Vagina (tissue), 2 donors: Measurements from ENCODE around the gene CISD1. TPM values are rescaled to one million over a fixed set of nuclear protein-coding genes. Genes with fewer than 3 reads are reported as not detected.

Experiments used
- DNase-seq, 2 donors: peaks; one replicate each; pipeline ENCODE4 v3.0.0-alpha.2; 2017; ENCODE audit errors: extremely low spot score in 2 of 2
- H3K27ac ChIP-seq: fragments of 200-600 bp; sonication (generic); one replicate; pipeline ENCODE4 v1.5.1; 2019
- H3K27me3 ChIP-seq: fragments of 200-600 bp; sonication (generic); one replicate; pipeline ENCODE4 v1.5.1; 2019
- H3K36me3 ChIP-seq, 2 donors: fragments of 200-600 bp; sonication (generic); one replicate each; pipeline ENCODE4 v1.5.1; 2017 to 2019
- H3K4me1 ChIP-seq: fragments of 200-600 bp; sonication (generic); one replicate; pipeline ENCODE4 v1.5.1; 2019
- H3K4me3 ChIP-seq, 2 donors: fragments of 200-600 bp; sonication (generic); 1 replicate in 1 of 2; 2 replicates in 1 of 2; pipeline ENCODE4 v1.5.1; 2016 to 2019
- H3K9me3 ChIP-seq: fragments of 200-600 bp; sonication (generic); one replicate; pipeline ENCODE4 v1.5.1; 2019
- POLR2A ChIP-seq, 2 donors: fragments of 450-650 bp; IDR thresholded peaks; one replicate each; pipeline ENCODE4 v1.6.1; 2017; ENCODE audit warnings: antibody characterized with exemption in 2 of 2, mild to moderate bottlenecking in 2 of 2, moderate library complexity in 2 of 2
- POLR2AphosphoS5 ChIP-seq, 2 donors: sonication (generic); formaldehyde crosslinking; IDR thresholded peaks; one replicate each; pipeline ENCODE4 v1.9.0; 2017; ENCODE audit warnings: antibody characterized with exemption in 2 of 2, mild to moderate bottlenecking in 2 of 2, low read depth in 1 of 2; ENCODE audit not compliant: insufficient read depth in 1 of 2
- intact Hi-C: fragments of 100-400 bp; cut with DNase I; formaldehyde crosslinking; loops from one replicate; pipeline ENCODE4 v1.15.1; 2023
- total RNA-seq: library from RNA; depleted of rRNA; stranded (reverse); fragments of >200 nt; gene quantifications from one replicate; pipeline ENCODE4 v1.2.3, GENCODE V29; 2016
- TF ChIP-seq, protein P1 (sequence below), 3 experiments: fragments of 450-650 bp in 2 of 3; fragments of 200-600 bp in 1 of 3; sonication (generic) in 1 of 3; IDR thresholded peaks; one replicate each; pipeline ENCODE4 v1.5.1; 2017 to 2019; ENCODE audit warnings: antibody characterized with exemption in 3 of 3, mild to moderate bottlenecking in 2 of 3, moderate library complexity in 2 of 3

Gene CISD1
- total RNA-seq, 1 donor from 2014 or later, result 16.0 TPM

DNA sequence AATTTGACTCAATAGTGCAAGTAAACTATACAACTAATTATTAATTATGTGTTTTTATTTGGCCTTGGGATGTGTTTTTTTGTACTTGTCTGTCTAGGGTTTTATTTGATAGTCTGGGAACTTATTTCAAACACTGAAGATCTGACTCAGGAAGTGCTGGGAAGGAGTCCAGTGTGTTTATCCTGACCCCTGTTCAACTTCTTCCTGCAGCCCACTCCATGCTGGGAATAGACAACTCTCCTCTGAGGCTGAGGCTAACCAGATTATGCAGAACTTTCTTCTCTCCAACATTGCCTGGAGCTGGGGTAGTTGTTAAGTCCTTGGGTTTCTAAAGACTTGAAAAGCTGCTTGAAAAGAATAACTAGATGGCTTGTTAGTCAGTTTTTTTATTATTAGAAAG lies 6.9 kb downstream of the CISD1 start:
- Histone ChIP-seq H3K9me3 (no peaks in the 10 kb centered on the region), H3K4me3 (no peak overlapping the region), H3K36me3 (no peaks in the 10 kb centered on the region), H3K27ac (no peak overlapping the region), H3K4me1 (peaks cover 3% of the 10 kb centered on the region), H3K27me3 (no peaks in the 10 kb centered on the region)
- TF ChIP-seq POLR2AphosphoS5 (IDR thresholded peaks at IDR 0.05; ENCODE audit: insufficient read depth in 1 of 2, low read depth in 1 of 2), result no peak
- TF ChIP-seq POLR2A (IDR thresholded peaks at IDR 0.05), result no peak
- TF ChIP-seq, protein P1, sequence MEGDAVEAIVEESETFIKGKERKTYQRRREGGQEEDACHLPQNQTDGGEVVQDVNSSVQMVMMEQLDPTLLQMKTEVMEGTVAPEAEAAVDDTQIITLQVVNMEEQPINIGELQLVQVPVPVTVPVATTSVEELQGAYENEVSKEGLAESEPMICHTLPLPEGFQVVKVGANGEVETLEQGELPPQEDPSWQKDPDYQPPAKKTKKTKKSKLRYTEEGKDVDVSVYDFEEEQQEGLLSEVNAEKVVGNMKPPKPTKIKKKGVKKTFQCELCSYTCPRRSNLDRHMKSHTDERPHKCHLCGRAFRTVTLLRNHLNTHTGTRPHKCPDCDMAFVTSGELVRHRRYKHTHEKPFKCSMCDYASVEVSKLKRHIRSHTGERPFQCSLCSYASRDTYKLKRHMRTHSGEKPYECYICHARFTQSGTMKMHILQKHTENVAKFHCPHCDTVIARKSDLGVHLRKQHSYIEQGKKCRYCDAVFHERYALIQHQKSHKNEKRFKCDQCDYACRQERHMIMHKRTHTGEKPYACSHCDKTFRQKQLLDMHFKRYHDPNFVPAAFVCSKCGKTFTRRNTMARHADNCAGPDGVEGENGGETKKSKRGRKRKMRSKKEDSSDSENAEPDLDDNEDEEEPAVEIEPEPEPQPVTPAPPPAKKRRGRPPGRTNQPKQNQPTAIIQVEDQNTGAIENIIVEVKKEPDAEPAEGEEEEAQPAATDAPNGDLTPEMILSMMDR (IDR thresholded peaks at IDR 0.05), result no peak
- no peak for DNase-seq
- intact Hi-C loops, result no loop called here

DNA sequence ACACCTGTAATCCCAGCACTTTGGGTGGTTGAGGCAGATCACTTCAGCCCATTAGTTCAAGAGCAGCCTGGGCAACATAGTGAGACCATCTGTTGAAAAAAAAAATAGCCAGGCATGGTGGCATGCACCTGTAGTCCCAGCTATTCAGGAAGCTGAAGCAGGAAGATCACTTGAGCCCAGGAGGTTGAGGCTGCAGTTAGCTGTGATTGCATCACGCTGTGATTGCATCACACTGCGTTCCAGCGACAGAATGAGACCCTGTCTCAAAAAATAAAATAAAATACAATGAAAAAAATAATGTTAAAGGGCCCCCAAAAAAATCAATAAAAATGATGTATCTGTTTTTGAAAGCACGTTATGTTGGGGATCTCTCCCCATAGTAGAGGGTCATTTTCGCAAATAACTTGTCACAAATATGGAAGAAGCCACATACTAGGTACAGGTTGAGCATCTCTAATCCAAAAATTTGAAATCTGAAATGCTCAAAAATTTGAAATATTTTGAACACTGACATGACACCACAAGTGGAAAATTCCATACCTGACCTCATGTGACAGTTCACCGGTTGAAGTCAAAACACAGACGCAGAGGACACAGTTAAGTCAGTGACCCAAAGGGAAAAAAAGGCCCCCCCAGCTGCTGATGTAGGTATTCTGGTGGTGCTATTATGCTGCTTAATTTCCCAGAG lies 9.5 kb downstream of the CISD1 start:
- no peaks in the 10 kb centered on the region for H3K9me3 ChIP-seq
- intact Hi-C loops, result no loop called here
- H3K4me3 ChIP-seq, result no peak overlapping the region
- no peak for DNase-seq
- no peaks in the 10 kb centered on the region for H3K27me3 ChIP-seq
- peaks cover 10% of the 10 kb centered on the region for H3K4me1 ChIP-seq
- H3K36me3 ChIP-seq, result no peaks in the 10 kb centered on the region
- TF ChIP-seq, protein P1 (IDR thresholded peaks at IDR 0.05), result no peak
- no peak for TF ChIP-seq POLR2AphosphoS5 (IDR thresholded peaks at IDR 0.05; ENCODE audit: insufficient read depth in 1 of 2, low read depth in 1 of 2)
- H3K27ac ChIP-seq, result no peak overlapping the region

DNA sequence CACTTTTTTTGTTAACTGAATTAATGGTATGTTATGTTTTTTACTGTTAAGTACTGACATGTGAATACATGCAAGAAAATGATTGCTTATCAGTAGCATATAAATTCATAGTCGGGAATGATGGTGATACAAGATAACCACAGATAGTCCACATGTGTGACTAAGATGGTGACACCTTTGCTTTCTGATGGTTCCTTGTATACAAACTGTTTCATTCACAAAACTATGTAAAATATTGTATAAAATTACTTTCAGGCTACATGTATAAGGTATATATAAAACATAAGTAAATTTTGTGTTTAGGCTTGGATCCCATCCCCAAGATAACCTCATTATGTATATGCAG lies 10.0 kb downstream of the CISD1 start:
- Histone ChIP-seq H3K36me3 (no peaks in the 10 kb centered on the region), H3K27me3 (no peaks in the 10 kb centered on the region), H3K4me3 (no peak overlapping the region), H3K27ac (no peak overlapping the region), H3K4me1 (peaks cover 10% of the 10 kb centered on the region), H3K9me3 (no peaks in the 10 kb centered on the region)
- DNase-seq, result no peak
- intact Hi-C loops, result no loop called here
- no peak for TF ChIP-seq POLR2AphosphoS5 (IDR thresholded peaks at IDR 0.05; ENCODE audit: insufficient read depth in 1 of 2, low read depth in 1 of 2)
- TF ChIP-seq POLR2A (IDR thresholded peaks at IDR 0.05), result no peak
- TF ChIP-seq, protein P1 (IDR thresholded peaks at IDR 0.05), result no peak

DNA sequence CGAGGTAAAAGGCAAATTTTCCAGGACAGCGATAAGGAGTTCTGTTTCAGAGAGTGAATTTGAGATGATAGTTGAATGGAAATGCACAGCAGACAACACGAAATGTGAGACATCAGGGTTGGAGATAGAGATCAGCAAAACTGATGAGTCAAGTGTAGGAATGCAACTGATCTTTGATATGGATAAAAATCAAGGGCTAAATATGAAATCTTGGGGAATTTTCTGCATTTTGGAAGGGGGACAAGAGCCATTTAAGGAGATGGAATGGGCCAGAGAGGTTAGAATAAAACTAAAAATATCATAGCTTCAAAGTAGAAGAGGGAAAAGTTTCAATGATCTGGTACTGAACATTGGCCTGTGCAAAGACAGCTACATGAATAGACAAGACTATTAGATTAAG lies 11.5 kb downstream of the CISD1 start:
- no peak for TF ChIP-seq POLR2A (IDR thresholded peaks at IDR 0.05)
- TF ChIP-seq, protein P1 (IDR thresholded peaks at IDR 0.05), result no peak
- no peak for TF ChIP-seq POLR2AphosphoS5 (IDR thresholded peaks at IDR 0.05; ENCODE audit: insufficient read depth in 1 of 2, low read depth in 1 of 2)
- no peak overlapping the region for H3K4me3 ChIP-seq
- H3K9me3 ChIP-seq, result no peaks in the 10 kb centered on the region
- intact Hi-C loops, result no loop called here
- no peaks in the 10 kb centered on the region for H3K27me3 ChIP-seq
- DNase-seq, result no peak
- peaks cover 10% of the 10 kb centered on the region for H3K4me1 ChIP-seq
- no peaks in the 10 kb centered on the region for H3K36me3 ChIP-seq
- H3K27ac ChIP-seq, result no peak overlapping the region

DNA sequence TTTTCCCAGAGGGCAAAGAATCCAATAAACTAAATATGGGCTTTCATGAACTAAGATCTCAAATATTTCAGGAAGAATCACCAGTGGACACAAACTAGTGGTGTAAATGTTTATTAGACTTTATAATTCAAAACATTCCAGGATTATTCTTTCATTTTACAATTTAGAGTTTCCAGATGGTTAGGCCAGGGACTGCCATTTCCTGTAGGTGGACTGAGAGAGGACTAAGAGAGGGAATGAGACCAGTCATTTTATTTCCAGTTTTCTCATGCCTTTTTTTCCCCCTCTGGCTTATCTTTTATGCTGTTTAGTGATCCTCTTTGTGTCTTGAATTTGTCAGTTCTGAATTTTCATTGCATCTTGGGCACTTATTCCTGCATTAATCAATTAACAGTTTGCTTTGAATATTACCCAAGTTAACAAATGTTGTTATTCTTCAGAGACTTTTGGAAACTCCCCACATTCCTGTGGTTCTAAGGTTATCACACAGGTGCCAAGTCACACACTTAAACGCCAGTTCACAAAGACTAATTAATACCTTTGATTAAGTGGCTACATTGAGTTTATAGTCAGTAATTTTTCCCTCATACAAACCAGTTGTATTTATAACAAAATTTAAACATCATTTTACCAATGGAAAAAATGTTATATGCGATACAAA lies 12.3 kb downstream of the CISD1 start:
- intact Hi-C loops, result no loop called here
- Histone ChIP-seq H3K27ac (no peak overlapping the region), H3K4me3 (no peak overlapping the region), H3K36me3 (no peaks in the 10 kb centered on the region), H3K4me1 (peaks cover 10% of the 10 kb centered on the region), H3K9me3 (no peaks in the 10 kb centered on the region), H3K27me3 (no peaks in the 10 kb centered on the region)
- DNase-seq, result no peak
- TF ChIP-seq POLR2AphosphoS5 (IDR thresholded peaks at IDR 0.05; ENCODE audit: insufficient read depth in 1 of 2, low read depth in 1 of 2), result no peak
- TF ChIP-seq, protein P1 (IDR thresholded peaks at IDR 0.05), result no peak
- TF ChIP-seq POLR2A (IDR thresholded peaks at IDR 0.05), result no peak
